Skeletal muscle satellite cell (primary cell): Measurements from ENCODE around the gene PGS1.

Experiments
- H3K27me3 ChIP-seq: 2 replicates; pipeline ENCODE4 v1.7.0; 2013; ENCODE audit warnings: low read length; ENCODE audit not compliant: control insufficient read depth, insufficient read depth
- H3K36me3 ChIP-seq: 2 replicates; pipeline ENCODE4 v1.7.0; 2013; ENCODE audit warnings: mild to moderate bottlenecking, control low read depth, low read length; ENCODE audit not compliant: insufficient read depth
- H3K4me1 ChIP-seq: 2 replicates; pipeline ENCODE4 v1.7.0; 2013; ENCODE audit warnings: low read length; ENCODE audit not compliant: control insufficient read depth, insufficient read depth
- H3K4me2 ChIP-seq: 2 replicates; pipeline ENCODE4 v1.7.0; 2013; ENCODE audit warnings: mild to moderate bottlenecking, low read length
- H3K4me3 ChIP-seq: 2 replicates; pipeline ENCODE4 v1.7.0; 2013; ENCODE audit warnings: low read length
- H3K9ac ChIP-seq: 2 replicates; pipeline ENCODE4 v1.7.0; 2013; ENCODE audit warnings: mild to moderate bottlenecking, low read depth, low read length, moderate library complexity
- H3K9me3 ChIP-seq: replicated peaks from 2 replicates; pipeline ENCODE4 v1.7.0; 2013; ENCODE audit warnings: mild to moderate bottlenecking, control low read depth, low read length

The PGS1 gene

GRCh38 chr17:78406920-78407319 is 28.5 kb downstream of the PGS1 start:
- no peaks in the 10 kb centered on the region for H3K27me3 ChIP-seq
- peaks cover 57% of the 10 kb centered on the region for H3K36me3 ChIP-seq
- no peaks in the 10 kb centered on the region for H3K9me3 ChIP-seq
- H3K9ac ChIP-seq: no peak overlapping the region
- no peak overlapping the region for H3K4me3 ChIP-seq
- H3K4me1 ChIP-seq: peaks cover 17% of the 10 kb centered on the region
- H3K4me2 ChIP-seq: no peak overlapping the region

GRCh38 chr17:78407387-78408000 is 29.0 kb downstream of the PGS1 start:
- H3K36me3 ChIP-seq: peaks cover 55% of the 10 kb centered on the region
- H3K9ac ChIP-seq: peak overlapping the region; percentile 41
- H3K4me1 ChIP-seq: peaks cover 23% of the 10 kb centered on the region
- H3K4me3 ChIP-seq: no peak overlapping the region
- no peaks in the 10 kb centered on the region for H3K27me3 ChIP-seq
- H3K4me2 ChIP-seq: no peak overlapping the region
- H3K9me3 ChIP-seq: no peaks in the 10 kb centered on the region

GRCh38 chr17:78408476-78409050 is 30.1 kb downstream of the PGS1 start:
- Histone ChIP-seq H3K4me1 (peaks cover 32% of the 10 kb centered on the region), H3K36me3 (peaks cover 51% of the 10 kb centered on the region), H3K9ac (no peak overlapping the region), H3K4me2 (no peak overlapping the region), H3K4me3 (no peak overlapping the region), H3K9me3 (no peaks in the 10 kb centered on the region), H3K27me3 (no peaks in the 10 kb centered on the region)

- Histone ChIP-seq H3K4me3 (no peak overlapping the region), H3K27me3 (no peaks in the 10 kb centered on the region), H3K4me2 (no peak overlapping the region), H3K36me3 (peaks cover 50% of the 10 kb centered on the region), H3K4me1 (peaks cover 32% of the 10 kb centered on the region), H3K9ac (no peak overlapping the region), H3K9me3 (no peaks in the 10 kb centered on the region)
These were observed 30.9 kb downstream of the PGS1 start for GRCh38 chr17:78409191-78409928.

GRCh38 chr17:78411241-78411857 is 32.9 kb downstream of the PGS1 start:
- no peaks in the 10 kb centered on the region for H3K9me3 ChIP-seq
- peaks cover 51% of the 10 kb centered on the region for H3K36me3 ChIP-seq
- H3K4me2 ChIP-seq: no peak overlapping the region
- no peaks in the 10 kb centered on the region for H3K27me3 ChIP-seq
- H3K4me3 ChIP-seq: no peak overlapping the region
- H3K4me1 ChIP-seq: peaks cover 38% of the 10 kb centered on the region
- no peak overlapping the region for H3K9ac ChIP-seq

- Histone ChIP-seq H3K4me1 (peaks cover 41% of the 10 kb centered on the region), H3K4me3 (no peak overlapping the region), H3K9ac (no peak overlapping the region), H3K4me2 (no peak overlapping the region), H3K9me3 (no peaks in the 10 kb centered on the region), H3K36me3 (peaks cover 49% of the 10 kb centered on the region), H3K27me3 (no peaks in the 10 kb centered on the region)
These were observed 34.0 kb downstream of the PGS1 start for GRCh38 chr17:78412403-78412802.

- Histone ChIP-seq H3K4me2 (no peak overlapping the region), H3K4me3 (no peak overlapping the region), H3K27me3 (no peaks in the 10 kb centered on the region), H3K36me3 (peaks cover 39% of the 10 kb centered on the region), H3K9ac (no peak overlapping the region), H3K4me1 (peaks cover 36% of the 10 kb centered on the region), H3K9me3 (no peaks in the 10 kb centered on the region)
These were observed 36.0 kb downstream of the PGS1 start for GRCh38 chr17:78414178-78415162.

GRCh38 chr17:78415821-78416711 is 37.6 kb downstream of the PGS1 start:
- H3K9me3 ChIP-seq: no peaks in the 10 kb centered on the region
- H3K4me3 ChIP-seq: no peak overlapping the region
- H3K4me1 ChIP-seq: peaks cover 36% of the 10 kb centered on the region
- H3K9ac ChIP-seq: peak overlapping the region; percentile 36
- H3K36me3 ChIP-seq: peaks cover 49% of the 10 kb centered on the region
- H3K27me3 ChIP-seq: no peaks in the 10 kb centered on the region
- peak overlapping the region; percentile 15 for H3K4me2 ChIP-seq

GRCh38 chr17:78416791-78417530 is 38.5 kb downstream of the PGS1 start:
- peaks cover 30% of the 10 kb centered on the region for H3K4me1 ChIP-seq
- peaks cover 51% of the 10 kb centered on the region for H3K36me3 ChIP-seq
- peak overlapping the region; percentile 15 for H3K4me2 ChIP-seq
- H3K9me3 ChIP-seq: no peaks in the 10 kb centered on the region
- no peak overlapping the region for H3K4me3 ChIP-seq
- no peaks in the 10 kb centered on the region for H3K27me3 ChIP-seq
- peak overlapping the region; percentile 36 for H3K9ac ChIP-seq

- Histone ChIP-seq H3K4me2 (no peak overlapping the region), H3K27me3 (no peaks in the 10 kb centered on the region), H3K9me3 (no peaks in the 10 kb centered on the region), H3K9ac (no peak overlapping the region), H3K36me3 (peaks cover 49% of the 10 kb centered on the region), H3K4me3 (no peak overlapping the region), H3K4me1 (peaks cover 24% of the 10 kb centered on the region)
These were observed 39.1 kb downstream of the PGS1 start for GRCh38 chr17:78417531-78417909.
